A549 (cell line): Measurements from ENCODE around the gene TCEANC2. TPM values are rescaled to one million over a fixed set of nuclear protein-coding genes. Genes with fewer than 3 reads are reported as not detected.
A peak's percentile ranks its signal among the peaks of the same experiment; 100 is the strongest.
"Not testable (repeated sequence)": the region's sequence is repeated elsewhere in the genome, so short reads cannot be mapped to it uniquely, and the experiment has no call there.

Experiments used
- ATAC-seq, 2 experiments: fragments of 200-7000 bp in 1 of 2; fragments of >200 bp in 1 of 2; cut with Nextera tagmentation in 1 of 2; cut with Tn5 transposase in 1 of 2; 3 replicates each; pipeline versions ENCODE4 v1.8.0 to v1.9.1; 2018 to 2020; ENCODE audit warnings: mild to moderate bottlenecking in 1 of 2, moderate library complexity in 1 of 2
- CTCF ChIA-PET: fragments of 300-600 bp; sonication (Branson Sonifier 250); formaldehyde crosslinking; extraction: SDS; loops from one replicate; lab custom pipeline; 2021; ENCODE audit warnings: antibody characterized with exemption, inconsistent platforms; lab: Yijun Ruan, JAX
- POLR2A ChIA-PET: fragments of 350-600 bp; formaldehyde crosslinking; extraction: SDS; loops from one replicate; lab custom pipeline; 2021; ENCODE audit warnings: antibody characterized with exemption, inconsistent platforms; lab: Yijun Ruan, JAX
- DNase-seq, 2 experiments: peaks; one replicate each; pipeline versions ENCODE4 v3.0.0 to v3.0.0-alpha.2; 2011 to 2016; ENCODE audit warnings: low read depth in 1 of 2, low spot score in 1 of 2
- FAIRE-seq: peaks from 2 replicates; lab custom pipeline; 2011; peaks lifted over from hg19 to GRCh38; lab: Jason Lieb, UNC
- H3K27ac ChIP-seq, 2 experiments: fragments of >200 bp; sonication (Bioruptor Twin); formaldehyde crosslinking; 3 replicates each; pipeline ENCODE4 v1.5.1; 2016 to 2017
- H3K4me1 ChIP-seq: fragments of >200 bp; sonication (Bioruptor Twin); formaldehyde crosslinking; 3 replicates; pipeline ENCODE4 v1.6.1; 2016
- H3K4me2 ChIP-seq: fragments of >200 bp; sonication (Bioruptor Twin); formaldehyde crosslinking; 3 replicates; pipeline ENCODE4 v1.6.1; 2016
- H3K4me3 ChIP-seq: fragments of >200 bp; sonication (Bioruptor Twin); formaldehyde crosslinking; 3 replicates; pipeline ENCODE4 v1.5.1; 2016
- H3K9me3 ChIP-seq: fragments of >200 bp; sonication (Bioruptor Twin); formaldehyde crosslinking; 3 replicates; pipeline ENCODE4 v1.6.1; 2016
- BCL3 ChIP-seq: fragments of >200 bp; sonication (Bioruptor Twin); formaldehyde crosslinking; IDR thresholded peaks from 3 replicates; pipeline ENCODE4 v1.6.1; 2016
- BHLHE40 ChIP-seq: IDR thresholded peaks from 2 replicates; pipeline ENCODE4 v1.6.1; 2012; ENCODE audit warnings: low read depth, low read length, inconsistent platforms
- CHD2 ChIP-seq: fragments of 150-350 bp; IDR thresholded peaks from 2 replicates; pipeline ENCODE4 v1.6.1; 2014; ENCODE audit warnings: low read length; ENCODE audit not compliant: partially characterized antibody
- FOSB ChIP-seq: fragments of 250-450 bp; sonication (Bioruptor Pico); IDR thresholded peaks from 2 replicates; pipeline ENCODE4 v1.5.0; 2020; ENCODE audit warnings: mild to moderate bottlenecking, moderate library complexity
- GATA3 ChIP-seq: IDR thresholded peaks from 2 replicates; pipeline ENCODE4 v1.6.1; 2012; ENCODE audit warnings: borderline replicate concordance
- HDAC2 ChIP-seq: fragments of 200-600 bp; sonication (generic); IDR thresholded peaks from 2 replicates; pipeline ENCODE4 v1.6.1; 2016
- HEYL ChIP-seq: fragments of 250-450 bp; sonication (Bioruptor Pico); IDR thresholded peaks from 2 replicates; pipeline ENCODE4 v1.8.0; 2021; ENCODE audit warnings: mild to moderate bottlenecking, moderate library complexity
- KDM5A ChIP-seq: fragments of 200-600 bp; sonication (generic); IDR thresholded peaks from 2 replicates; pipeline ENCODE4 v1.6.1; 2016; ENCODE audit warnings: antibody characterized with exemption, mild to moderate bottlenecking
- MYC ChIP-seq: IDR thresholded peaks from 2 replicates; pipeline ENCODE4 v1.6.1; 2012; ENCODE audit warnings: mild to moderate bottlenecking, inconsistent platforms, low read length, improper control_type of control experiment, borderline replicate concordance
- NFE2L2 ChIP-seq: fragments of 150-350 bp; conservative IDR thresholded peaks from 2 replicates; pipeline ENCODE4 v1.6.1; 2014; ENCODE audit warnings: low read length
- NPAS2 ChIP-seq: fragments of 250-450 bp; sonication (Bioruptor Pico); IDR thresholded peaks from 2 replicates; pipeline ENCODE4 v1.8.0; 2022; ENCODE audit warnings: mild to moderate bottlenecking, moderate library complexity, borderline replicate concordance
- PHF8 ChIP-seq: fragments of 200-600 bp; sonication (generic); IDR thresholded peaks from 2 replicates; pipeline ENCODE4 v1.6.1; 2016; ENCODE audit warnings: low read depth, mild to moderate bottlenecking, antibody characterized with exemption, moderate library complexity, borderline replicate concordance
- POLR2A ChIP-seq: IDR thresholded peaks from 2 replicates; pipeline ENCODE4 v1.6.1; 2012; ENCODE audit warnings: mild to moderate bottlenecking, low read length
- USF2 ChIP-seq: fragments of 450-650 bp; IDR thresholded peaks from 2 replicates; pipeline ENCODE4 v1.6.1; 2014; ENCODE audit warnings: antibody characterized with exemption
- WGBS: methylation state at CpG from one replicate; pipeline ENCODE4 v1.1.6; 2017; ENCODE audit errors: missing lambda C conversion rate; 5-methylcytosine and 5-hydroxymethylcytosine counted together
- polyA minus RNA-seq: library from RNA; depleted of rRNA, polyadenylated mRNA; stranded (reverse); fragments of >200 nt; gene quantifications from 2 replicates; pipeline ENCODE4 v1.2.3, GENCODE V29; 2011; rRNA and poly(A)+ RNA removed
- polyA plus RNA-seq, 4 experiments: library from polyadenylated mRNA; depleted of rRNA in 3 of 4; stranded (reverse); fragments of >200 nt; fragmentation: RNase III in 1 of 4; extraction: RNeasy Plus Mini Kit Qiagen cat#74134 plus additional on column Dnase treatment in 1 of 4; gene quantifications; 2 replicates in 3 of 4; 3 replicates in 1 of 4; pipeline ENCODE4 v1.2.3, GENCODE V29; 2011 to 2017
- TF ChIP-seq, protein P1 (sequence below): IDR thresholded peaks from 2 replicates; pipeline ENCODE4 v1.6.1; 2012; ENCODE audit warnings: low read depth, borderline replicate concordance
- TF ChIP-seq, protein P2 (sequence below): IDR thresholded peaks from 2 replicates; pipeline ENCODE4 v1.6.1; 2012

The TCEANC2 gene
- polyA plus RNA-seq (2011; rRNA removed) (3.4 and 3.5 TPM in 2 replicates), polyA plus RNA-seq (2017; fragmentation: RNase III; extraction: RNeasy Plus Mini Kit Qiagen cat#74134 plus additional on column Dnase treatment) (1.6 to 2.0 TPM (median 1.9 TPM) in 3 replicates), polyA minus RNA-seq (3.9 and 4.4 TPM in 2 replicates)
- polyA plus RNA-seq (2012; cell fraction: cytosol; rRNA removed): 1.8 and 2.0 TPM in 2 replicates
- polyA plus RNA-seq (2012; cell fraction: nucleus; rRNA removed): 1.4 and 1.7 TPM in 2 replicates

DNA sequence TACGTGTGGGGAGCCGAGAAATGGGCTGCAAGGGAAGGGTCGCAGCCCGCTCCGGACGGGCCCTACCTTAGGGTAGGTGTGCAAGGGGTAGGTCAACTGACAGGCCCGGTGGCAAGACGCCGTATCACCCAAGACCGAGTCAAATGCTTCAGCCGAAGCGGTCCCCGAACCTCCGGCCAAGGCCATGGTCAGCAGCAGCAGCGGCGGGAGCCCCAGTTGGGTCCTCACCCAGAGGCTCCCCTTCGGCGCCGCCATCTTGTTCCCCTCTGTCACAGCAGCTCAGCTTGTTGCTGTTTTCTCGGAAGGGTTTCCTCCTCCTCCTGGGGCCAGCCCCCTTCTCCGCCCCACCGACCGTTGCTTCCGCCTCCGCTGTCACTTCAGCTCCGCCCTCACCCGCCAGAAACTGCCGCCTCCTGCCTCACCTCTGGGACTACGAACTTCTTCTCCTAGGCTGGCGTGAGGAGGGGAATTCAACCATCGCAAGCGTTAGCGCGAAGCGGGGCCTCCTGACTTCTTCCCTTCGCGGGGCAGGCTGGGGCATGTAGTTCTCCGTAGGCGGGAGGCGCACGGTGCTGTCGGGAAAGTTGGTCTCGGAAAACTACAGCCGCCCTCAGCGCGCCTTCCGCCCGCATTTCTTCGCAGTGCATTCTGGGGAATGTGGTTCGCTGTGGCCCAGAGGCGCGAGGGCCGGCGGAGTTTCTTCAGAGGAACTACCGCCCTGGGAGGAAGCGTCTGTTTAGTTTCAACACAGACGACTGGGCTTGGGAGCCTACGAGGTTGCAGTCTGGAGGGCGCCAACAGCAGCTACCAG is at the start of gene TCEANC2, which contains the start of gene TMEM59:
Gene TCEANC2 (plus strand): TSS at position 675 of the 811 bp plus-strand sequence. CDS start 815 bp downstream, outside the sequence.
Gene TMEM59 (minus strand): TSS at position 271 of the 811 bp plus-strand sequence. CDS start 16 bp downstream, at position 255.
- ATAC-seq: peak; percentile 98
- DNase-seq: peak; percentile 87 to 97
- 0% methylated on average over 9 of the region's 59 CpGs for WGBS
- H3K4me3 ChIP-seq: peak within 1 kb of the TSS; percentile 95
- peaks cover 15% of the 10 kb centered on the region; the same call in 2 of the 3 replicates for H3K4me1 ChIP-seq
- no peak for FAIRE-seq
- no peaks in the 10 kb centered on the region for H3K9me3 ChIP-seq
- H3K27ac ChIP-seq: peak within 1 kb of the TSS; percentile 82 to 91
- H3K4me2 ChIP-seq: peak within 1 kb of the TSS; percentile 99
- ChIA-PET CTCF (interaction anchor here (0.8 to 1.6 kb wide), 3 partner anchors 24 to 94 kb away, joined by 3 read pairs; no protein-coding TSS in a partner anchor), POLR2A (no interaction called here)
- TF ChIP-seq CHD2 (peak; percentile 44), MYC (peak; percentile 70), POLR2A (peak; percentile 42), PHF8 (peak; percentile 36; the same call in 1 of the 2 replicates), HEYL (CRISPR knock-in tag) (no peak), HDAC2 (no peak), KDM5A (peak; percentile 64), USF2 (peak; percentile 34; the same call in 1 of the 2 replicates), FOSB (CRISPR knock-in tag) (no peak)
- TF ChIP-seq, protein P1, sequence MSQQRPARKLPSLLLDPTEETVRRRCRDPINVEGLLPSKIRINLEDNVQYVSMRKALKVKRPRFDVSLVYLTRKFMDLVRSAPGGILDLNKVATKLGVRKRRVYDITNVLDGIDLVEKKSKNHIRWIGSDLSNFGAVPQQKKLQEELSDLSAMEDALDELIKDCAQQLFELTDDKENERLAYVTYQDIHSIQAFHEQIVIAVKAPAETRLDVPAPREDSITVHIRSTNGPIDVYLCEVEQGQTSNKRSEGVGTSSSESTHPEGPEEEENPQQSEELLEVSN: peak; percentile 26; the same call in 1 of the 2 replicates
- TF ChIP-seq, protein P2, sequence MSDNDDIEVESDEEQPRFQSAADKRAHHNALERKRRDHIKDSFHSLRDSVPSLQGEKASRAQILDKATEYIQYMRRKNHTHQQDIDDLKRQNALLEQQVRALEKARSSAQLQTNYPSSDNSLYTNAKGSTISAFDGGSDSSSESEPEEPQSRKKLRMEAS: peak; percentile 78

GRCh38 chr1:54003750-54004480 is 49.5 kb upstream of the TCEANC2 start:
- H3K4me3 ChIP-seq, POLR2A ChIA-PET, H3K27ac ChIP-seq, DNase-seq, ATAC-seq, FAIRE-seq, H3K4me1 ChIP-seq, H3K9me3 ChIP-seq, H3K4me2 ChIP-seq: not testable (repeated sequence)
- WGBS: 90% methylated on average over 6 of the region's 19 CpGs
- CTCF ChIA-PET: interaction anchor here (1.6 kb wide), 1 partner anchor 45 kb away, joined by 3 read pairs; no protein-coding TSS in a partner anchor

DNA sequence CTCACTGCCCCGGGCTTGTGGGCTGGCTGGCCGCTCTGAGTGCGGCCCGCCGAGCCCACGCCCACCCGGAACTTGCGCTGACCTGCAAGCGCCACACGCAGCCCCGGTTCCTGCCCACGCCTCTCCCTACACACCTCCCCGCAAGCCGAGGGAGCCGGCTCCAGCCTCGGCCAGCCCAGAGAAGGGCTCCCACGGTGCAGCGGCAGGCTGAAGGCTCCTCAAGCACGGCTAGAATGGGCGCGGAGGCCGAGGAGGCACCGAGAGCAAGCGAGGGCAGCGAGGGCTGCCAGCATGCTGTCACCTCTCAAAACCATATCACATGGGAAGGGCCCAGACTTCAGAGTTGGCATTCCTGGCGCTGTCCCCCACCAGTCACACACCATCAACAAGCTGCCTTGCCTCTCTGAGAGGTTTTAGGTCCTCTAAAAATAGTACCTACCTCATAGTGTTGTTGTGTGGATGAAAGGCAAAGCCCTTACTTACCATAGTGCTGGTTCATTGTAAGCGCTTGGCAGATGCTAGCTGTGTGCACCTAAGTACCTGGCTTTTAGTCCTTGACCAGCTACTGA is 48.8 kb upstream of the TCEANC2 start:
- no peak for DNase-seq
- no peaks in the 10 kb centered on the region for H3K9me3 ChIP-seq
- ChIA-PET CTCF (interaction anchor here (0.6 to 1.2 kb wide), 2 partner anchors 12 to 375 kb away, joined by 4 read pairs; no protein-coding TSS in a partner anchor), POLR2A (no interaction called here)
- H3K27ac ChIP-seq: no peak overlapping the region
- ATAC-seq: no peak
- H3K4me2 ChIP-seq: no peak overlapping the region
- TF ChIP-seq NFE2L2 (no peak), BHLHE40 (no peak), BCL3 (no peak), USF2 (no peak), POLR2A (no peak), GATA3 (no peak), NPAS2 (CRISPR knock-in tag) (no peak)
- TF ChIP-seq, all 56 proteins: peak for 0
- FAIRE-seq: no peak
- Histone ChIP-seq H3K4me3 (no peak overlapping the region), H3K4me1 (no peaks in the 10 kb centered on the region)
- WGBS: 71% methylated on average over 1 of the region's 27 CpGs
